K562 (cell line): ENCODE results near the gene SLC38A2. TPM values are rescaled to one million over a fixed set of nuclear protein-coding genes. Genes with fewer than 3 reads are reported as not detected.

ENCODE experiments used
- ATAC-seq: fragments of 200-7000 bp; cut with Tn5 transposase; 3 replicates; pipeline ENCODE4 v1.9.1; 2020; ENCODE audit warnings: moderate library complexity
- BruUV-seq: library from RNA; stranded (reverse); fragments of 400-500 nt; replicated peaks from 2 replicates; lab custom pipeline; 2021; lab: Mats Ljungman, UMichigan
- CTCF ChIA-PET: fragments of 300-600 bp; formaldehyde crosslinking; extraction: SDS; loops from one replicate; lab custom pipeline; 2021; ENCODE audit warnings: low intra/inter-chr PET ratio; lab: Yijun Ruan, JAX
- POLR2A ChIA-PET: fragments of 300-600, 350-650 bp; sonication (Branson Sonifier 250); formaldehyde crosslinking; extraction: SDS; loops from one replicate; lab custom pipeline; 2021; ENCODE audit warnings: antibody characterized with exemption, inconsistent platforms; lab: Yijun Ruan, JAX
- DNase-seq, 4 experiments: peaks; one replicate each; pipeline versions ENCODE4 v3.0.0 to v3.0.0-alpha.2; 2011 to 2018; ENCODE audit warnings: low spot score in 3 of 4, mixed read lengths in 3 of 4; ENCODE audit errors: extremely low read depth in 1 of 4
- FAIRE-seq: peaks from 2 replicates; lab custom pipeline; 2011; peaks lifted over from hg19 to GRCh38; lab: Jason Lieb, UNC
- H2AFZ ChIP-seq: 2 replicates; pipeline ENCODE4 v1.6.0; 2011; ENCODE audit warnings: low read depth, low read length, control low read depth, inconsistent platforms
- H3K27ac ChIP-seq: fragments of 200-600 bp; 3 replicates; pipeline ENCODE4 v1.8.0; 2011; ENCODE audit warnings: low read depth, mild to moderate bottlenecking, control low read depth, inconsistent platforms, low read length, moderate library complexity, mixed read lengths; ENCODE audit errors: extremely low read depth
- H3K27me3 ChIP-seq, 2 experiments: fragments of 300-600 bp in 1 of 2; 2 replicates in 1 of 2; 3 replicates in 1 of 2; pipeline versions ENCODE4 v1.6.0 to v1.8.0; 2011; ENCODE audit warnings: inconsistent platforms in 2 of 2, low read length in 2 of 2, mild to moderate bottlenecking in 1 of 2, mixed read lengths in 1 of 2, moderate library complexity in 1 of 2; ENCODE audit not compliant: control insufficient read depth in 2 of 2, insufficient read depth in 2 of 2
- H3K36me3 ChIP-seq: fragments of 300-600 bp; 3 replicates; pipeline ENCODE4 v1.8.0; 2011; ENCODE audit warnings: mild to moderate bottlenecking, low read length, inconsistent platforms; ENCODE audit not compliant: control insufficient read depth, insufficient read depth
- H3K4me1 ChIP-seq, 2 experiments: fragments of 200-600 bp in 1 of 2; replicated peaks in 1 of 2; 2 replicates in 1 of 2; 3 replicates in 1 of 2; pipeline versions ENCODE4 v1.5.1 to v1.8.0; 2011; ENCODE audit warnings: inconsistent platforms in 2 of 2, low read length in 2 of 2, mild to moderate bottlenecking in 1 of 2, mixed read lengths in 1 of 2, moderate library complexity in 1 of 2; ENCODE audit not compliant: control insufficient read depth in 2 of 2, insufficient read depth in 2 of 2
- H3K4me2 ChIP-seq: 2 replicates; pipeline ENCODE4 v1.6.1; 2011; ENCODE audit warnings: low read length, control low read depth, inconsistent platforms, mixed read lengths; ENCODE audit not compliant: insufficient read depth
- H3K4me3 ChIP-seq: fragments of 200-600 bp; sonication (generic), shearing (Covaris generic); 2 replicates; pipeline ENCODE4 v1.5.1; 2016; ENCODE audit warnings: control low read depth, inconsistent platforms
- H3K79me2 ChIP-seq: fragments of 200-600 bp; 3 replicates; pipeline ENCODE4 v1.8.0; 2011; ENCODE audit warnings: low read length, inconsistent platforms; ENCODE audit not compliant: control insufficient read depth, insufficient read depth
- H3K9ac ChIP-seq, 2 experiments: 2 replicates each; pipeline versions ENCODE4 v1.6.0 to v1.6.1; 2011; ENCODE audit warnings: low read depth in 2 of 2, low read length in 2 of 2, control low read depth in 1 of 2, inconsistent platforms in 1 of 2, mild to moderate bottlenecking in 1 of 2, mixed read lengths in 1 of 2; ENCODE audit not compliant: insufficient read depth in 1 of 2
- H3K9me1 ChIP-seq: one replicate; pipeline ENCODE4 v1.6.0; 2011; ENCODE audit warnings: inconsistent platforms, mild to moderate bottlenecking, low read length, moderate library complexity; ENCODE audit not compliant: control insufficient read depth, insufficient read depth
- H3K9me3 ChIP-seq: replicated peaks from 2 replicates; pipeline ENCODE4 v1.5.1; 2011; ENCODE audit warnings: low read depth, low read length, inconsistent platforms; ENCODE audit not compliant: control insufficient read depth, insufficient read depth
- H4K20me1 ChIP-seq: replicated peaks from 2 replicates; pipeline ENCODE4 v1.6.1; 2011; ENCODE audit warnings: low read length, inconsistent platforms, mixed read lengths; ENCODE audit not compliant: control insufficient read depth, insufficient read depth
- ARHGAP35 ChIP-seq: fragments of 450-650 bp; IDR thresholded peaks from 2 replicates; pipeline ENCODE4 v1.6.1; 2018; ENCODE audit not compliant: partially characterized antibody
- ASH1L ChIP-seq: fragments of 450-650 bp; IDR thresholded peaks from 2 replicates; pipeline ENCODE4 v1.6.1; 2018; ENCODE audit warnings: borderline replicate concordance, mild to moderate bottlenecking, low read depth; ENCODE audit not compliant: partially characterized antibody
- FOXK2 ChIP-seq, 2 experiments: fragments of 450-650 bp; IDR thresholded peaks in 1 of 2; conservative IDR thresholded peaks in 1 of 2; 2 replicates each; pipeline ENCODE4 v1.6.1; 2016; ENCODE audit warnings: low read depth in 2 of 2, mild to moderate bottlenecking in 1 of 2
- HDAC1 ChIP-seq, 2 experiments: fragments of 450-650 bp; IDR thresholded peaks; 2 replicates each; pipeline ENCODE4 v1.6.1; 2016 to 2017; ENCODE audit warnings: inconsistent platforms in 1 of 2, mild to moderate bottlenecking in 1 of 2, moderate library complexity in 1 of 2
- HLTF ChIP-seq: fragments of 450-650 bp; IDR thresholded peaks from 2 replicates; pipeline ENCODE4 v1.6.1; 2016
- MAFF ChIP-seq: IDR thresholded peaks from 2 replicates; pipeline ENCODE4 v1.6.1; 2012; ENCODE audit warnings: low read length, improper control_type of control experiment
- POLR2A ChIP-seq: fragments of 450-650 bp; conservative IDR thresholded peaks from 2 replicates; pipeline ENCODE4 v1.6.1; 2016
- POLR2AphosphoS5 ChIP-seq: IDR thresholded peaks from 2 replicates; pipeline ENCODE4 v1.6.1; 2011; ENCODE audit warnings: mild to moderate bottlenecking, low read depth, low read length, moderate library complexity; ENCODE audit not compliant: control insufficient read depth, insufficient read depth
- POLR2G ChIP-seq: fragments of 200-400 bp; formaldehyde crosslinking; IDR thresholded peaks from 2 replicates; pipeline ENCODE4 v1.6.1; 2017; ENCODE audit warnings: low read depth, mild to moderate bottlenecking, antibody characterized with exemption, low read length, moderate library complexity
- POLR2H ChIP-seq: IDR thresholded peaks from 2 replicates; pipeline ENCODE4 v1.6.1; 2016; ENCODE audit warnings: missing genetic modification characterization, low read depth, mild to moderate bottlenecking, control low read depth, missing compliant biosample characterization, moderate library complexity
- PTRF ChIP-seq: fragments of 450-650 bp; IDR thresholded peaks from 2 replicates; pipeline ENCODE4 v1.6.1; 2016; ENCODE audit warnings: mild to moderate bottlenecking, missing genetic modification characterization, missing compliant biosample characterization
- RBFOX2 ChIP-seq: fragments of 200-400 bp; formaldehyde crosslinking; IDR thresholded peaks from 2 replicates; pipeline ENCODE4 v1.6.1; 2017; ENCODE audit warnings: low read depth, mild to moderate bottlenecking, low read length, moderate library complexity
- SIRT6 ChIP-seq: IDR thresholded peaks from one replicate; pipeline ENCODE4 v1.6.1; 2012; ENCODE audit warnings: low read depth, mild to moderate bottlenecking, control low read depth, inconsistent platforms, low read length, moderate library complexity
- TFE3 ChIP-seq: fragments of 450-650 bp; formaldehyde crosslinking; IDR thresholded peaks from 2 replicates; pipeline ENCODE4 v1.4.0; 2020; ENCODE audit warnings: mild to moderate bottlenecking, mixed read lengths
- THAP7 ChIP-seq: fragments of 250-450 bp; sonication (Bioruptor Pico); IDR thresholded peaks from 2 replicates; pipeline ENCODE4 v1.5.0; 2021
- U2AF1 ChIP-seq: fragments of 200-400 bp; formaldehyde crosslinking; optimal IDR thresholded peaks from 2 replicates; pipeline ENCODE3; 2017; ENCODE audit warnings: mild to moderate bottlenecking, low read depth, low read length, moderate library complexity
- ZBTB43 ChIP-seq: sonication (generic); formaldehyde crosslinking; IDR thresholded peaks from 2 replicates; pipeline ENCODE4 v1.8.0; 2023; ENCODE audit warnings: mild to moderate bottlenecking, missing genetic modification reagents
- ZFP1 ChIP-seq: fragments of 450-650 bp; formaldehyde crosslinking; IDR thresholded peaks from 2 replicates; pipeline ENCODE4 v1.4.0; 2020; ENCODE audit warnings: mild to moderate bottlenecking, mixed read lengths
- ZNF695 ChIP-seq: fragments of 450-650 bp; formaldehyde crosslinking; IDR thresholded peaks from 2 replicates; pipeline ENCODE4 v1.4.0; 2020; ENCODE audit warnings: mild to moderate bottlenecking, moderate library complexity
- WGBS: fragments of 100-300 bp; shearing (Covaris generic); methylation state at CpG from one replicate; pipeline ENCODE4 v1.1.6; 2016; ENCODE audit warnings: low coverage, mixed read lengths; ENCODE audit not compliant: insufficient coverage; ENCODE audit errors: missing lambda C conversion rate; 5-methylcytosine and 5-hydroxymethylcytosine counted together
- in situ Hi-C: fragments of 300-500 bp; cut with MboI; formaldehyde crosslinking; loops from 4 replicates; pipeline ENCODE4 v1.15.0; 2018; ENCODE audit warnings: inconsistent platforms, mixed read lengths
- intact Hi-C: fragments of 100-400 bp; cut with micrococcal nuclease; formaldehyde crosslinking; loops from 2 replicates; pipeline ENCODE4 v1.14.2; 2022
- polyA plus RNA-seq, 8 experiments: library from polyadenylated mRNA; depleted of rRNA in 4 of 8; stranded (reverse) in 5 of 8; unstranded in 3 of 8; fragments of >200 nt; fragmentation: Nextera tagmentation in 2 of 8; fragmentation: Illumina TruSeq in 1 of 8; extraction: Ambion mirVana in 2 of 8; extraction: Trizol in 1 of 8; gene quantifications; 2 replicates each; pipeline versions ENCODE4 v1.2.1 to v1.2.3, GENCODE V29; 2011 to 2014; ENCODE audit warnings: inconsistent platforms in 1 of 8, missing spikeins in 1 of 8
- total RNA-seq, 7 experiments: library from RNA; depleted of rRNA in 6 of 7; stranded (reverse); fragments of >200 nt in 6 of 7; fragmentation: Illumina TruSeq in 2 of 7; extraction: Trizol in 2 of 7; gene quantifications; 2 replicates each; pipeline versions ENCODE4 v1.2.1 to v1.2.3, GENCODE V29; 2011 to 2021; ENCODE audit warnings: low replicate concordance in 1 of 7

SLC38A2 gene
- total and polyA plus RNA-seq, 9 of the 15 experiments (the other 6 are each of a cell fraction or from before 2014, with no cell fraction given), result 98.7 to 292 (median 143) TPM

GRCh38 chr12:46360908-46361666 lies 11.5 kb downstream of the SLC38A2 start (continued):
- TF ChIP-seq ZFP1 (CRISPR knock-in tag), result 0 out of 2 replicates have a peak, but pooled peaks have one; percentile 29
- no peak for TF ChIP-seq ZBTB43 (CRISPR knock-in tag)
- no peak for TF ChIP-seq ASH1L
- no peak for TF ChIP-seq THAP7
- peak; percentile 36; the same call in 1 of the 2 replicates for TF ChIP-seq POLR2G
- TF ChIP-seq POLR2A, result no peak
- peak; percentile 64 for TF ChIP-seq RBFOX2

- intact Hi-C loops (no loop called here), in situ Hi-C loops (no loop called here)
- WGBS, result 82% methylated on average over 1 of the region's 1 CpG
- ChIA-PET POLR2A (interaction anchor here (5.6 kb wide), 1 partner anchor 8 kb away, joined by 90 read pairs; no protein-coding TSS in a partner anchor), CTCF (no interaction called here)
- BruUV-seq, result no TSS peak
- peaks cover 13% of the 10 kb centered on the region; the same call in 1 of the 2 replicates for H4K20me1 ChIP-seq
- peaks cover 68% of the 10 kb centered on the region for H3K36me3 ChIP-seq
- no peak overlapping the region for H3K27ac ChIP-seq
- DNase-seq (no peak), FAIRE-seq (no peak), ATAC-seq (no peak)
- no peak overlapping the region for H3K4me2 ChIP-seq
- H3K9ac ChIP-seq, result no peak overlapping the region
- peaks cover 0 to under 1% of the 10 kb centered on the region in 2 experiments; a peak in 1 of 5 replicates for H3K4me1 ChIP-seq
- no peaks in the 10 kb centered on the region for H3K9me1 ChIP-seq
- H3K9me3 ChIP-seq, result no peaks in the 10 kb centered on the region
- no peaks in the 10 kb centered on the region for H3K27me3 ChIP-seq
- no peaks in the 10 kb centered on the region; the same call in 2 of the 3 replicates for H3K79me2 ChIP-seq
- H3K4me3 ChIP-seq, result no peak overlapping the region
- no peak overlapping the region for H2AFZ ChIP-seq
- no peak for TF ChIP-seq ZNF695 (CRISPR knock-in tag)
- no peak for TF ChIP-seq PTRF (tag)
- TF ChIP-seq POLR2H (tag), result peak; percentile 29; the same call in 1 of the 2 replicates
- no peak for TF ChIP-seq TFE3 (CRISPR knock-in tag)
- no peak for TF ChIP-seq U2AF1
- TF ChIP-seq HLTF, result no peak
- TF ChIP-seq MAFF, result no peak
- TF ChIP-seq POLR2AphosphoS5, result peak; percentile 58; the same call in 1 of the 2 replicates
- no peak for TF ChIP-seq HDAC1 (IDR thresholded peaks at IDR 0.05)
- no peak for TF ChIP-seq SIRT6
- no peak for TF ChIP-seq ARHGAP35
- no peak for TF ChIP-seq FOXK2 (conservative IDR thresholded peaks at IDR 0.05 in 1 of 2, IDR thresholded peaks at IDR 0.05 in 1 of 2; ENCODE audit: low read depth in 2 of 2)
These were observed 12.2 kb downstream of the SLC38A2 start for GRCh38 chr12:46360370-46360769.
